Measurements from ENCODE around the gene NFAT5. TPM values are rescaled to one million over a fixed set of nuclear protein-coding genes. Genes with fewer than 3 reads are reported as not detected.
"Not testable (repeated sequence)": the region's sequence is repeated elsewhere in the genome, so short reads cannot be mapped to it uniquely, and the experiment has no call there.

NFAT5 gene
- total RNA-seq, 1 donor from 2014 or later: 48.3 TPM

DNA sequence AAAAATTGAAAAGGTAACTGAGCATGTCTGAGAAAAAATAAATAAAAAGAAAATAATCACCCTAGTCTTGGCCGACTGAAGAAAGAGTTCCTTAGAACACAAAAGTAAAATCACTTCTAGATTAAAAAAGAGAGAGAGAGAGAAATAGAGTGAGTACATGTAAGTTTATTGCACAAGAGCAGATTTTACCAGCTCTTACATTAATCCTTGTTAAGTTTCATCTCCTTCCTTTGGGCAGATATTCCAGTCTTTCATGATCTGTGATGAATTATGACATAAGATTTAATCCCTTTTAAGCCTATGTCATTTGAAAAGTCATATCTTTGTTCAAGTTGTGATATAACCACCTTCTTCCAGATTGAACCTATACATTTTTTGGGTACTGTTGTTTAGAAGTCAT is 54.8 kb downstream of the NFAT5 start:
- H3K9me3 Mint-ChIP-seq: no peaks in the 10 kb centered on the region
- intact Hi-C loops (cut with micrococcal nuclease): no loop called here
- no peak overlapping the region for H3K27ac Mint-ChIP-seq
- H3K27me3 Mint-ChIP-seq: no peaks in the 10 kb centered on the region
- H3K36me3 Mint-ChIP-seq (ENCODE audit: low read depth): peaks cover 32% of the 10 kb centered on the region
- ATAC-seq (ENCODE audit: low read depth) (no peak), DNase-seq (no peak)
- TF ChIP-seq, protein P1, sequence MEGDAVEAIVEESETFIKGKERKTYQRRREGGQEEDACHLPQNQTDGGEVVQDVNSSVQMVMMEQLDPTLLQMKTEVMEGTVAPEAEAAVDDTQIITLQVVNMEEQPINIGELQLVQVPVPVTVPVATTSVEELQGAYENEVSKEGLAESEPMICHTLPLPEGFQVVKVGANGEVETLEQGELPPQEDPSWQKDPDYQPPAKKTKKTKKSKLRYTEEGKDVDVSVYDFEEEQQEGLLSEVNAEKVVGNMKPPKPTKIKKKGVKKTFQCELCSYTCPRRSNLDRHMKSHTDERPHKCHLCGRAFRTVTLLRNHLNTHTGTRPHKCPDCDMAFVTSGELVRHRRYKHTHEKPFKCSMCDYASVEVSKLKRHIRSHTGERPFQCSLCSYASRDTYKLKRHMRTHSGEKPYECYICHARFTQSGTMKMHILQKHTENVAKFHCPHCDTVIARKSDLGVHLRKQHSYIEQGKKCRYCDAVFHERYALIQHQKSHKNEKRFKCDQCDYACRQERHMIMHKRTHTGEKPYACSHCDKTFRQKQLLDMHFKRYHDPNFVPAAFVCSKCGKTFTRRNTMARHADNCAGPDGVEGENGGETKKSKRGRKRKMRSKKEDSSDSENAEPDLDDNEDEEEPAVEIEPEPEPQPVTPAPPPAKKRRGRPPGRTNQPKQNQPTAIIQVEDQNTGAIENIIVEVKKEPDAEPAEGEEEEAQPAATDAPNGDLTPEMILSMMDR (IDR thresholded peaks at IDR 0.05): no peak
- H3K4me3 Mint-ChIP-seq: no peak overlapping the region
- CTCF ChIA-PET: interaction anchor here (1.6 kb wide), 1 partner anchor 224 kb away, joined by 5 read pairs; no protein-coding TSS in a partner anchor
- peaks cover 6% of the 10 kb centered on the region for H3K4me1 Mint-ChIP-seq
- POLR2A ChIA-PET: no interaction called here

DNA sequence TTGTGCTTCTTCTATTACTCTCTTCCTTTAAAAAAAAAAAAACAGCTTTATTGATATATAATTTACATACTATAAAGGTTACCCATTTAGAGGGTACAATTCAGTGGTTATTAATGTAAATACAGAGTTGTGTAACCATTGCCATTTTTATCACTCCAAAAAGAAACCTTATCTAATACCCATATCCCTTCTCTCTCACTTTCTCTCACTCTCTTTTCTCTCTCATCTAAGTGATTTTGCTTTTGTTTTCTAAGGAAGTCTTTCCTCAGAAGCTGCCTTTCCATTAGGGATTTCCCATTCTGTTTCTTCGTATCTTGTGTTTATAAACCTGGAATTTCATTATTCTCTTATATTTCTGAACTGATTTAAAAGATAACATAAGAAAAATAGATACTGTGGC is 55.5 kb downstream of the NFAT5 start:
- POLR2A ChIA-PET: no interaction called here
- H3K9me3 Mint-ChIP-seq: no peaks in the 10 kb centered on the region

DNA sequence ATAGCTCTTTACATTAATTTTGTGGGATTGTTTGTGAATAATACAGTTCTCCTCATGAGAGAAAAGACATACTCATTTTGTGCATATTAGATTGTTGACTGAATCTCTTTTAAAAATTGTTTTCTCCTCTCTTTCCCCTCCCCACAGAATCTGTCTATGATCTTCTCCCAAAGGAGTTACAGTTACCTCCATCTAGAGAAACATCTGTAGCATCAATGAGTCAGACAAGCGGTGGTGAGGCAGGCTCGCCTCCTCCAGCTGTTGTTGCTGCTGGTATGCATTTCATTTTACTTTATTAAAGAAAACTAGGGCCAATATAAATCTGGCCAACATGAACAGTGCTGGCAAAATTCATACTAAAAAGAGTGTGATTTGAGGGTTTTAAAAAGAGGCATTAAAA is 60.5 kb downstream of the NFAT5 start:
- TF ChIP-seq, protein P1 (IDR thresholded peaks at IDR 0.05): no peak
- Mint-ChIP-seq H3K4me1 (peaks cover 2% of the 10 kb centered on the region), H3K27me3 (no peaks in the 10 kb centered on the region), H3K4me3 (no peak overlapping the region), H3K27ac (no peak overlapping the region), H3K9me3 (no peaks in the 10 kb centered on the region), H3K36me3 (ENCODE audit: low read depth) (peaks cover 40% of the 10 kb centered on the region)
- no peak for ATAC-seq (ENCODE audit: low read depth)
- intact Hi-C loops (cut with micrococcal nuclease): no loop called here
- POLR2A ChIA-PET: no interaction called here
- CTCF ChIA-PET: no interaction called here
- no peak for DNase-seq

More for the DNA sequence above, 55.5 kb downstream of the NFAT5 start:
- no peak overlapping the region for H3K4me3 Mint-ChIP-seq
- TF ChIP-seq, protein P1 (IDR thresholded peaks at IDR 0.05): no peak
- intact Hi-C loops (cut with micrococcal nuclease): no loop called here
- peaks cover 2% of the 10 kb centered on the region for H3K4me1 Mint-ChIP-seq
- ATAC-seq (ENCODE audit: low read depth) (no peak), DNase-seq (no peak)
- no peaks in the 10 kb centered on the region for H3K27me3 Mint-ChIP-seq
- peaks cover 30% of the 10 kb centered on the region for H3K36me3 Mint-ChIP-seq (ENCODE audit: low read depth)
- H3K27ac Mint-ChIP-seq: no peak overlapping the region
- CTCF ChIA-PET: interaction anchor here (1.6 kb wide), 1 partner anchor 225 kb away, joined by 5 read pairs; no protein-coding TSS in a partner anchor

DNA sequence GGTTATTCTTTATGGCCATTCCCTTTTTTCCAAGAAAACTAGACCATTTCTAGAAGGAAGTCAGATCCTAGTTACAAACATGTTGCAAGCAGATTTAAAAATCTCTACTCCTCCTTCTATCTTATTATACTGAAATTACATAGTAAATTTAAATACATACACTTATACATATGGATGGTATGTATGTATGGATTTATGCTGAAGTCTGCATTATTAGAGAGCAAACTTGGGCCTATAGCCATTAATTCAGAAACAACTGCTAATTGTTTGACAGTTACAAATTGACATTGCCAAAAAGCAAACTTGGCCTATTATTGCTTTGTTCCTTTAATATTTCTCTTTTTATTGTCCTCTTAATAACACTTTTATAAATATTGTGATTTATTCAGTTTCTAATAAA is 67.1 kb downstream of the NFAT5 start:
- TF ChIP-seq, protein P1 (IDR thresholded peaks at IDR 0.05): no peak
- no peaks in the 10 kb centered on the region for H3K4me1 Mint-ChIP-seq
- H3K27ac Mint-ChIP-seq: no peak overlapping the region
- peaks cover 55% of the 10 kb centered on the region for H3K36me3 Mint-ChIP-seq (ENCODE audit: low read depth)
- ChIA-PET POLR2A (no interaction called here), CTCF (no interaction called here)
- intact Hi-C loops (cut with micrococcal nuclease): no loop called here
- no peaks in the 10 kb centered on the region for H3K27me3 Mint-ChIP-seq
- H3K4me3 Mint-ChIP-seq: no peak overlapping the region
- no peak for ATAC-seq (ENCODE audit: low read depth)
- H3K9me3 Mint-ChIP-seq: peaks cover 6% of the 10 kb centered on the region
- DNase-seq: no peak

DNA sequence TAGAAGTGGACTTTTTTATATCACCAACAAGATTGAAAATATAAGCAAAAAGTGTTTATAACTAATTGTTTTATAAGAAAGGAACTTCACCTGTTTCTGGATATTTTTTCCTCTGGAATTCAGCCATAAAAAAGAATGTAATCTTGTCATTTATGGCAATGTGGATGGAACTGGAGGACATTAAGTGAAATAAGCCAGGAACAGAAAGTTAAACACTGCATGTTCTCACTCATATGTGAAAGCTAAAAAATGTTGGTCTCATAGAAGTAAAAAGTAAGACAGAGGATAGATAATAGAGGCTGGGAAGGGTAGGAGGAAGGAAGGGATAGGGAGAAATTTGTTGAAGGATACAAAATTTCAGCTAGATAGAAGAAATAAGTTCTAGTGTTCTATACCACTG is 67.6 kb downstream of the NFAT5 start:
- ChIA-PET POLR2A (no interaction called here), CTCF (no interaction called here)
- H3K4me3 Mint-ChIP-seq: no peak overlapping the region
- no peak overlapping the region for H3K27ac Mint-ChIP-seq
- TF ChIP-seq, protein P1 (IDR thresholded peaks at IDR 0.05): no peak
- no peak for ATAC-seq (ENCODE audit: low read depth)
- no peaks in the 10 kb centered on the region for H3K27me3 Mint-ChIP-seq
- H3K4me1 Mint-ChIP-seq: no peaks in the 10 kb centered on the region
- peaks cover 54% of the 10 kb centered on the region for H3K36me3 Mint-ChIP-seq (ENCODE audit: low read depth)
- no peak for DNase-seq
- H3K9me3 Mint-ChIP-seq: peaks cover 6% of the 10 kb centered on the region
- intact Hi-C loops (cut with micrococcal nuclease): no loop called here

DNA sequence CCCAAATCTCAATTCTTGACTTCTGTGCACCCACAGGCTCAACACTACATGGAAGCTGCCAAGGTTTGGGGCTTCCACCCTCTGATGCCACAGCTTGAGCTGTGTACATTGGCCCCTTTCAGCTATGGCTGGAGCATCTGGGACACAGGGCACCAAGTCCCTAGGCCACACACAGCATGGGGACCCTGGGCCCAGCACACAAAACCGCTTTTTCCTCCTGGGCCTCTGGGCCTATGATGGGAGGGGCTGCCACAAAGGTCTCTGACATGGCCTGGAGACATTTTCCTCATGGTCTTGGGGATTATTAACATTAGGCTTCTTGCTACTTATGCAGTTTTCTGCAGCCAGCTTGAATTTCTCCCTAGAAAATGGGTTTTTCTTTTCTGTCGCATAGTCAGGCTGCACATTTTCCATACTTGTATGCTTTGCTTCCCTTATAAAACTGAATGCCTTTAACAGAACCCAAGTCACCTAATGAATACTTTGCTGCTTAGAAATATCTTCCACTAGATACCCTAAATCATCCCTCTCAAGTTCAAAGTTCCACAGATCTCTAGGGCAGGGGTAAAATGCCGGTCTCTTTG is 70.9 kb downstream of the NFAT5 start:
- H3K27ac Mint-ChIP-seq; DNase-seq; ATAC-seq (ENCODE audit: low read depth); H3K4me3 Mint-ChIP-seq; H3K9me3 Mint-ChIP-seq; intact Hi-C loops (cut with micrococcal nuclease); H3K27me3 Mint-ChIP-seq; CTCF ChIA-PET; H3K4me1 Mint-ChIP-seq: not testable (repeated sequence)
- peaks cover 48% of the 10 kb centered on the region for H3K36me3 Mint-ChIP-seq (ENCODE audit: low read depth)
- POLR2A ChIA-PET: interaction anchor here (0.6 kb wide), 2 partner anchors 194 to 542 kb away, joined by 3 to 6 read pairs; no protein-coding TSS in a partner anchor

DNA sequence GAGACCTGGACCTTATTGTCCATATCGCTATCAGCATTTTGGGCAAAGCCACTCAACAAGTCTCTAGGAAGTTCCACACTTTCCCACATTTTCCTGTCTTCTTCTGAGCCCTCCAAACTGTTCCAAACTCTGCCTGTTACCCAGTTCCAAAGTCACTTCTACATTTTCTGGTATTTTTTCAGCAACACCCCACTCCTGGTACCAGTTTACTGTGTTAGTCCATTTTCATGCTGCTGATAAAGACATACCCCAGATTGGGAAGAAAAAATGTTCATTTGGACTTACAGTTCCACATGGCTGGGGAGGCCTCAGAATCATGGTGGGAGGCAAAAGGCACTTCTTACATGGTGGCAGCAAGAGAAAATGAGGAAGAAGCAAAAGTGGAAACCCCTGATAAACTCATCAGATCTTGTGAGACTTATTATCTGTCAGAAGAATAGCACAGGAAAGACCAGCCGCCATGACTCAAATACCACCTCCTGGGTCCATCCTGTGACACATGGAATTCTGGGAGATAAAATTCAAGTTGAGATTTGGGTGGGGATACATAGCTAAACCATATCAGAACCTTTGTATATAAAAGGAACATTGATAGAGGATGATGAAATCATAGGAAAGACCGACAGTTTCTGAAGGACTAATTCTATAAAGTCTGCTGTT is 71.6 kb downstream of the NFAT5 start:
- H3K4me1 Mint-ChIP-seq; ATAC-seq (ENCODE audit: low read depth); DNase-seq; H3K27ac Mint-ChIP-seq; CTCF ChIA-PET; H3K9me3 Mint-ChIP-seq; H3K27me3 Mint-ChIP-seq; POLR2A ChIA-PET; H3K4me3 Mint-ChIP-seq; intact Hi-C loops (cut with micrococcal nuclease): not testable (repeated sequence)
- H3K36me3 Mint-ChIP-seq (ENCODE audit: low read depth): peaks cover 47% of the 10 kb centered on the region

DNA sequence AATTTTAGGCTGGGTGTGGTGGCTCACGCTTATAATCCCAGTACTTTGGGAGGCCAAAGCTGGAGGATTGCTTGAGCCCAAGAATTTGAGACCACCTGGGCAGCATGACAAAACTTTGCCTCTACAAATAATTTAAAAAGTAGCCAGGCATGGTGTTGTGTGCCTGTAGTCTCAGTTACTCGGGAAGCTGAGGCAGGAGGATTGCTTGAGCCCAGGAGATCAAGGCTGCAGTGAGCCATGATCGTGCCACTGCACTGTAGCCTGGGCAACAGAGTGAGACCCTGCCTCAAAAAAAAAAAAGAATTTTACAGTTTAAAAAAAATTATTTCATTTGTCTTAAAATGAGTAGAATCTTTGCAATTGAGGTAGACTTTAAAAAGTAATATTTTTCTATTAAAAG is 78.2 kb downstream of the NFAT5 start:
- POLR2A ChIA-PET; CTCF ChIA-PET; ATAC-seq (ENCODE audit: low read depth); H3K4me3 Mint-ChIP-seq; H3K27ac Mint-ChIP-seq; H3K27me3 Mint-ChIP-seq; DNase-seq; H3K9me3 Mint-ChIP-seq; intact Hi-C loops (cut with micrococcal nuclease); H3K4me1 Mint-ChIP-seq: not testable (repeated sequence)
- peaks cover 25% of the 10 kb centered on the region for H3K36me3 Mint-ChIP-seq (ENCODE audit: low read depth)

All from activated B cell treated with CpG ODN at 0.5 μM for 24 hours (primary cell).